GM13977 (cell line): ENCODE results near the gene VPS26C.

Experiments
- DNase-seq: peaks from one replicate; pipeline ENCODE4 v3.0.0; 2012; ENCODE audit warnings: low spot score
- CTCF ChIP-seq: IDR thresholded peaks from 2 replicates; pipeline ENCODE4 v1.5.1; 2012; ENCODE audit warnings: mild to moderate bottlenecking, control low read depth; ENCODE audit not compliant: insufficient read depth; ENCODE audit errors: extremely low read depth, missing control alignments
- in situ Hi-C: fragments of 300-500 bp; cut with MboI; formaldehyde crosslinking; loops from one replicate; pipeline ENCODE4 v1.12.0; 2022; ENCODE audit warnings: low sequenced_read_pairs, low pct_unique_long_range_greater_than_20kb, mixed read lengths, inconsistent platforms; ENCODE audit not compliant: unreplicated experiment

Gene VPS26C

DNA sequence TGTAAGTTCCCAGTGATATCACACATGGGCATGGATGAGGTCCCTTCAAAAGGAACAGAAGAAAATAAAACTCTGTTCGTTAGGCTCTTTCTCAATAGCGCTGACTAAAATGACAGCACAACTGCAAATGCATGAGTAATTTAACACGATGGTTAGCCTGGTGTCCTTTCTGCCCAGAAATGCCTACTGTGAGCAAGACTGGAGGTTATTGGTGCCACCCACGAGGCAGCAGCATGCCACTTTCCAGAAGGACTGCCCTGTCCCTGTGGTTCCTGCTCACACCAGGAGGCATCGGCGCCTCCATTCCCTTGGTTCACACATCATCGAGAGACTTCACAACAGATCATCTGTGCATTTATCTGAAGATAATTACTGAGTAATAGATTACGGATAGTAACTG lies 26.2 kb downstream of the VPS26C start:
- no peak for DNase-seq
- in situ Hi-C loops = no loop called here
- TF ChIP-seq CTCF = no peak

DNA sequence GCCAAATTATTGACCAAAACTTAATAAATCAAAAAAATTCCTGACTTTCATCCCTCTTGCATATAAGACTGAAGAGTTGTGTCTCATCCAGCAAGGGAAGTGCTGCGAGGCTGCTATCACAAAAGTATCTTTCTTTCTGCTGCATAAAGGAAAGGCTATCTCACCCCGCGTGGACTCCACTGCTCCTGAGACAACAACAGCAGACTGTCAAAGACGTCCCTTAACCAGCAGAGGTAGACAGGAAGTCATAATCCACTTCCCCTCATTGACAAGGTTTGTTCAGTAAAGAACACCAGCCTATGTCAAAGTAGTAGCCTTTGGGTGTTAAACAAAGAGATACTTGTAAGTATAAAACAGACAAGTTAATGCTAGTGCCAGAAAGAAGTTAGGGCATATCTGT lies 29.4 kb downstream of the VPS26C start:
- TF ChIP-seq CTCF = no peak
- no peak for DNase-seq
- in situ Hi-C loops = no loop called here

DNA sequence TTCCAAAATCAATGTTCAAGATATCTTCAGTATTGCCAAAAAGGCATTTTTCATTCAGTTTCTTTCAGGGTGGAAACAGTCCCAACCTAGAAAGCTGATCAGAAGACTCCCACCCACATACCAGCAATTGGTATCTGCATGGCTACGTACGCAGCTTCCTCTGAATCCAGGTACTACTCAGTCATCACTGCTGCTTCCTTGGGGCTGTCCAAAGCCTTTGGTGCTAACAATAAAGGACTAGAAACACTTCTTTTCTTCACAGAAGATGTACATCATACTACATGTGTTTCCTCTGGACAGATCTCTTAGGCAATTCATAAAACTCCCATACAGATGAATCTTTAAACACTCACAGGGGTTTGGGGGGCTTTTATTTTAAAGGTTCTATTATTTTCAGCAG lies 29.8 kb downstream of the VPS26C start:
- no peak for TF ChIP-seq CTCF
- in situ Hi-C loops = no loop called here
- no peak for DNase-seq

- in situ Hi-C loops = no loop called here
- DNase-seq = no peak
- TF ChIP-seq CTCF = no peak
Observed at GRCh38 chr21:37233551-37234146, 33.5 kb downstream of the VPS26C start.

DNA sequence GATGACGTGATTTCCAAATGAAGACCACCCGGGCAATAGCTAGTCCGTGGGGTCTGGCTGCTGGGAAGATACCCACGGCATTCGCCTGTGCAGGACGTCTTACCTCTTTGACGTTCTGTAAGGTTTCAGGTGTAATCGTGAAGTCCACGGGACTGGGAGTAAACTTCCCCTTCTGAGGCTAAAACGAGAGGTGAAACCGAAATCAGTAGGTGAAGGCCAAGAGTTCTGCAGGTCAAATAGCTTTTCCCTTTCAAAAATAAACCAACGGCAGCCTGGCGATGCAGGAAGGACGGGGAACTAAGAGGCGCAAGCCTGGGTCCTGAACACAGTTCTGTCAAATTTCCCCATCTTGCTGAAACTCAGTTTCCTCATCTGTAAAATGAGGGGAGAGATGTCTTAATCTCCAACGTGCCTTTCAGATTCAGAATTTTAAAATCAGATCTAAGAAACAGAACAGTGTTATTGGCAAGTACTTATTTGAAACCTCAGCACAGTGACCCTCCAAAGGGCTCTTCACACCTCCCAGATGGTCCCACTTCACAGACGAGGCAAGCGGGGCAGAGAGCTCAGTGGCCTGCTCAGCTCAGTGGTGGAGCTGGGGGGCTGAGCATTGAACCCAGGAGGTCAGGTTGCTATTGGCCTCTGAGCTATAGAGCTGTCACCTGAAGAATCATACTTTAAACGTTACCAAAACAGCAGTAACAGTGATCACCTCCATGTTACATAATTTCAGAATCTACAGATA lies 34.7 kb downstream of the VPS26C start:
- TF ChIP-seq CTCF = no peak
- in situ Hi-C loops = no loop called here
- DNase-seq = peak; percentile 58

- TF ChIP-seq CTCF = no peak
- in situ Hi-C loops = no loop called here
- no peak for DNase-seq
Observed at GRCh38 chr21:37231671-37232070, 35.5 kb downstream of the VPS26C start.
